GM06990 (cell line): ENCODE data around the gene SCRN2.

Experiments used
- DNase-seq: peaks from one replicate; pipeline ENCODE4 v3.0.0-alpha.2; 2011; ENCODE audit not compliant: insufficient read length; ENCODE audit errors: extremely low read depth
- H3K27me3 ChIP-seq: replicated peaks from 2 replicates; pipeline ENCODE4 v1.6.0; 2011; ENCODE audit warnings: low read length; ENCODE audit not compliant: control insufficient read depth, insufficient read depth
- H3K36me3 ChIP-seq: 2 replicates; pipeline ENCODE4 v1.5.1; 2011; ENCODE audit warnings: low read length; ENCODE audit not compliant: control insufficient read depth, insufficient read depth
- H3K4me3 ChIP-seq: replicated peaks from 2 replicates; pipeline ENCODE4 v1.5.1; 2011; ENCODE audit warnings: low read depth, mild to moderate bottlenecking, control low read depth, low read length
- TF ChIP-seq, protein P1 (sequence below): IDR thresholded peaks from 2 replicates; pipeline ENCODE4 v1.5.1; 2011; ENCODE audit warnings: low read length, control low read depth, mild to moderate bottlenecking, inconsistent platforms; ENCODE audit not compliant: insufficient read depth, poor library complexity, severe bottlenecking

Gene SCRN2

DNA sequence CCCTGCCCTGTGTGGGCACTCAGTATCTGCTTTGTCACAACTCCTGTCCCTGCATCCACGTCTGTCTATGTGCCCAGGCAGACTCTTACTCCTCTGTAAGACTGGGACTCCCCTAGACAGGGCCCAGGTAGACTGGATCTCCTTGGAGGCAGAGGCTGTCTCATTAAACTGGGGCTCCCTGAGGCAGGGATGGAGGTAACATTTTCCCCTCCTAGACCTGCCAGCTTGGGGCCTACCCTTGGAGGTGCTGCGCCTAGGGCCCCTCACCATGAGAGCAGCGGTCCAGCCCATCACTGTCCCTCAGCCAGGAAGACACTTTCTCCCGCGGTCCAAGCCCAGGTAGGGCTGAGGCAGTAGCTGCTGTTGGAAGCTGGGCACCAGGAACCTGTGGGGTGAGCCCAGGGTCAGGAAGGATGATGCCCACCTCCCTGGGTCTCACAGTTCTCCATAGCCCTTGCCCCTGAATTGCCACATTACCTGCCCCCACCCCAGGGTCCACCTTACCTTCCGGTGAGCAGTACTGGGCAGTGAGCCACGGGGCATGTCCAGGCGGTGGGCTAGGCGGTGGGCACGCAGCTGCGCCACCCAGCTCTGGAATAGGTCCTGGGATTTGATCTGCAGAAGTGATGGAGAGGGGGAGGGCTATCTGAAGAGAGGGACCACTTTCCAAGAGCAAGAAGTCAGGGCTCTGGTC is 22.9 kb downstream of the SCRN2 start:
- H3K4me3 ChIP-seq: no peak overlapping the region
- no peak for DNase-seq
- H3K36me3 ChIP-seq: peaks cover 31% of the 10 kb centered on the region
- no peaks in the 10 kb centered on the region for H3K27me3 ChIP-seq
- TF ChIP-seq, protein P1, sequence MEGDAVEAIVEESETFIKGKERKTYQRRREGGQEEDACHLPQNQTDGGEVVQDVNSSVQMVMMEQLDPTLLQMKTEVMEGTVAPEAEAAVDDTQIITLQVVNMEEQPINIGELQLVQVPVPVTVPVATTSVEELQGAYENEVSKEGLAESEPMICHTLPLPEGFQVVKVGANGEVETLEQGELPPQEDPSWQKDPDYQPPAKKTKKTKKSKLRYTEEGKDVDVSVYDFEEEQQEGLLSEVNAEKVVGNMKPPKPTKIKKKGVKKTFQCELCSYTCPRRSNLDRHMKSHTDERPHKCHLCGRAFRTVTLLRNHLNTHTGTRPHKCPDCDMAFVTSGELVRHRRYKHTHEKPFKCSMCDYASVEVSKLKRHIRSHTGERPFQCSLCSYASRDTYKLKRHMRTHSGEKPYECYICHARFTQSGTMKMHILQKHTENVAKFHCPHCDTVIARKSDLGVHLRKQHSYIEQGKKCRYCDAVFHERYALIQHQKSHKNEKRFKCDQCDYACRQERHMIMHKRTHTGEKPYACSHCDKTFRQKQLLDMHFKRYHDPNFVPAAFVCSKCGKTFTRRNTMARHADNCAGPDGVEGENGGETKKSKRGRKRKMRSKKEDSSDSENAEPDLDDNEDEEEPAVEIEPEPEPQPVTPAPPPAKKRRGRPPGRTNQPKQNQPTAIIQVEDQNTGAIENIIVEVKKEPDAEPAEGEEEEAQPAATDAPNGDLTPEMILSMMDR: no peak

DNA sequence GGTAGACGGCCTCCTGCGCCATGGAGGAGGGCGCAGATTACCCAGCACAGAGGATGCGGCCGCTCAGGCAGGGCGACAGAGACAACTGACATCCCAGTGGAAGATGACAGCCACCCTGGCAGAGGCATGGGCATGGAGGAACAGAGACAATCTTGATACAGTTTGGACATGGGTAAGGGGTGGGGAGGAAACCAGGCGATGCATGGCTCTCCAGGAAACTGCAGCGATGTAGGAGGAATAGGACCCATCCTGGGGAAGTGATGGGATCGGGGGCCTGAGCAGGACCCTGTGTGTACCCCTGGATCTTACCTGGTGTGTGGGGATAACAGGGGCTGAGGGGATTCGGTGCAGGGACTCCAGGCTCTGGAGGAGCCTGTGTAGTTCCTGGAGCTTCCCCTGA is 24.1 kb downstream of the SCRN2 start:
- no peak for DNase-seq
- Histone ChIP-seq H3K27me3 (no peaks in the 10 kb centered on the region), H3K36me3 (peaks cover 35% of the 10 kb centered on the region), H3K4me3 (no peak overlapping the region)
- TF ChIP-seq, protein P1: no peak

DNA sequence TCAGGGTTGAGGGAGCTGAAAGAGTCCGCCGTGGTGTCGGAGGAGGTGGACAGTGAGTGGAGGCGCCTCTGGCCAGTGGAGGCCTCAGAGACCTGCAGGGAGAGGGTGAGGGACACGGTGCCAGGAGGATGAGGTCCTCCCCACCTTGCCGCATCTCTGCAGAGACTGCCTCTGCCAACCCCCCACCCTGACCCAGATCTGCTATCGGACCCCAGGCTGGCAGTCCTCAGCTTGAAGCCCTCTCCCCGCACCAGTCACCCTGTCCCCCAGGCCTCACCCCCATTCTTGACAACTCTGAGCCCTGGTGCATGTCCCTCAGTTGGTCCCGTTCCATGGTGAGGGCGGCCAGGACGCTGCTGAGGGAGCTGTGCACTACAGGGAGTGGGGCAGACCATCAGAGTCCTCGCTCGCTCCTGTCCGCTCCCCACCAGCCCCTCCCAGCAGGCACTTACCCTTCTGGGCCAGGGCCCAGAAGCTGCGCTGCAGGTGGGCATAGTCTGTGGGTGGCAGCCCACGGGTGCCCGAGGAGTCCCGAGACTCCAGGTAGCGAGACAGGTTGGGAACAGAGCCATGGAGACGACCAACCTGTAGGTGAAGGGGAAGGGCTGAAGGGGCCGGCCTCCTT is 24.9 kb downstream of the SCRN2 start:
- peaks cover 35% of the 10 kb centered on the region for H3K36me3 ChIP-seq
- H3K27me3 ChIP-seq: no peaks in the 10 kb centered on the region
- no peak for DNase-seq
- TF ChIP-seq, protein P1: no peak
- no peak overlapping the region for H3K4me3 ChIP-seq

DNA sequence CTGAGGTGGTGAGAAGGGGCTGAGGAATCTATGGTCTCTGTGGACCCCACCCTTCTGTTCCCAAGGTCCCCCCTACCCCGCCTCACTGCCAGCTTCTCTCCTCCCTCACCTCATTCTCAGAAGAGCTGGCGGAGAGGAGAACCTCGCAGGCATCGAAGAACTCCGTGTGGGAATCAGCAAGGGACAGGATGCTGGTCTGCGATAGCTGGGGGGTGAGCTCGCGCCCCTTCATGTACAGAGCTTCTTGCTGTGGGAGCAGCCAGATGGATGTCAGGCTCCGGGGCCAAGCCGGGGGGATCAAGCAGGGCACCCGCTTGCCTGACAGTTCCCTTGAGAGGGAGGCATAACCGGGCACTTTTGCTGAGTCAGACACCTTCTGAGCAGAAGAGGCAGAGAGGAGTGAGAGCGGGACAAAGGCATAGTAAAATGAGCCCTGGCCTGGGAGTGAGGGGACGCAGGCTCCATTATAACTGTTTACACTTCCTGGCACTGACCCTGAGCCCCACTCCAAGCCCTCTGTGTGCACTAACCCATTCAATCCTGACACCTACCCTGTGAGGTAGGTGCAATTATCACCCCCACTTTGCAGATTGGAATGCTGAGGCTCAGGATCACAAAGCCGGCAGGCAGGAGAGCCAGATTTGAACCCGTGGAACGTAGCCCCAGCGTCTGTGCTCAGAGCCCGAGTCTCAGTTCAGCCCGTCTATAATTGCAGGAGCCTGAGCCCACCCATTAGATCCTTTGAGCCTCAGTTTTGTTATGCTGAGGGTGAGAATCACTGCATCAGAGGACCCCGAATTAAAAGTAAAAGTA is 25.8 kb downstream of the SCRN2 start:
- peaks cover 38% of the 10 kb centered on the region for H3K36me3 ChIP-seq
- DNase-seq: no peak
- no peak overlapping the region for H3K4me3 ChIP-seq
- TF ChIP-seq, protein P1: no peak
- H3K27me3 ChIP-seq: no peaks in the 10 kb centered on the region

DNA sequence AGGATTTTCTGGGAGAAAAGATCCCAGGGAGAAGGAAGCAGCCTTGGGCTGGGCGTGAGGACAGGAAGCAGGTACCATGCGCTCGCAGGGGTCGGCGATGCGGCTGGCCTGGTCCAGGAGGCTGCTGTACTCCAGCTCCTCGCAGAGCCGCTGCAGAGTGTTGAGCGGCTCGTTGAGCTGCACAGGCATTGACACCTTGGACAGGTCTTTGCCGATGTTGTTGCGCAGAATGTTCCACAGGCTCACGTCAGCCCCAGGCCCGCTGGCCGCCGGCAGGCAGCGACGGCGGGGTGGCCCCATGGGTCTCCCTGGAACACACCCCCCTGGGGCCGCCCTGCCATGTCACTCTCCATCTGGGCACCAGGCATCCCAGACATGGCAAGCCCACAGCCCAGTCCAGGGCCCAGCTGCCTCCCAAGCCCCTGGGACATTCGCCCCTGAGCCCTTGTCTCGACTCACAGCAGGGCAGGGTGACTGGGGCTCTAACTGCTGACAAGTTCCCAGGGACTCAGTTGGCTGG is 27.5 kb downstream of the SCRN2 start:
- TF ChIP-seq, protein P1: no peak
- peaks cover 39% of the 10 kb centered on the region for H3K36me3 ChIP-seq
- DNase-seq: no peak
- no peaks in the 10 kb centered on the region for H3K27me3 ChIP-seq
- H3K4me3 ChIP-seq: no peak overlapping the region
